ENCODE results near the gene OPCML.

Gene OPCML

GRCh38 chr11:133355095-133355494 lies 177.2 kb downstream of the OPCML start:
- DNase-seq (ENCODE audit: low read depth), result no peak
- no peak overlapping the region for H3K4me3 ChIP-seq (ENCODE audit: low read length)
- TF ChIP-seq CTCF (conservative IDR thresholded peaks at IDR 0.05; ENCODE audit: low read length), result no peak

GRCh38 chr11:133354069-133354468 lies 178.2 kb downstream of the OPCML start:
- no peak for TF ChIP-seq CTCF (conservative IDR thresholded peaks at IDR 0.05; ENCODE audit: low read length)
- no peak for DNase-seq (ENCODE audit: low read depth)
- no peak overlapping the region for H3K4me3 ChIP-seq (ENCODE audit: low read length)

- TF ChIP-seq CTCF (conservative IDR thresholded peaks at IDR 0.05; ENCODE audit: low read length), result no peak
- no peak for DNase-seq (ENCODE audit: low read depth)
Measured at GRCh38 chr11:133350045-133350444, 182.3 kb downstream of the OPCML start.

GRCh38 chr11:133347988-133348387 lies 184.3 kb downstream of the OPCML start:
- H3K4me3 ChIP-seq (ENCODE audit: low read length), result no peak overlapping the region
- no peak for DNase-seq (ENCODE audit: low read depth)
- TF ChIP-seq CTCF (conservative IDR thresholded peaks at IDR 0.05; ENCODE audit: low read length), result no peak

More at GRCh38 chr11:133350045-133350444, 182.3 kb downstream of the OPCML start:
- H3K4me3 ChIP-seq (ENCODE audit: low read length), result no peak overlapping the region

- DNase-seq (ENCODE audit: low read depth), result no peak
- TF ChIP-seq CTCF (conservative IDR thresholded peaks at IDR 0.05; ENCODE audit: low read length), result no peak
- H3K4me3 ChIP-seq (ENCODE audit: low read length), result no peak overlapping the region
Measured at GRCh38 chr11:133346137-133346536, 186.2 kb downstream of the OPCML start.

- no peak overlapping the region for H3K4me3 ChIP-seq (ENCODE audit: low read length)
- TF ChIP-seq CTCF (conservative IDR thresholded peaks at IDR 0.05; ENCODE audit: low read length), result no peak
- no peak for DNase-seq (ENCODE audit: low read depth)
Measured at GRCh38 chr11:133343951-133344350, 188.3 kb downstream of the OPCML start.

- no peak for TF ChIP-seq CTCF (conservative IDR thresholded peaks at IDR 0.05; ENCODE audit: low read length)
- no peak overlapping the region for H3K4me3 ChIP-seq (ENCODE audit: low read length)
- no peak for DNase-seq (ENCODE audit: low read depth)
Measured at GRCh38 chr11:133339495-133340140, 192.7 kb downstream of the OPCML start.

Data from AG10803 (cell line).